Measurements from ENCODE around the gene POLN.
"Not testable (repeated sequence)": the region's sequence is repeated elsewhere in the genome, so short reads cannot be mapped to it uniquely, and the experiment has no call there.

Gene POLN

GRCh38 chr4:2212831-2213230 lies 29.1 kb downstream of the POLN start:
- no peak for DNase-seq

- DNase-seq: not testable (repeated sequence)
Observed at GRCh38 chr4:2202789-2203188, 39.1 kb downstream of the POLN start.

DNA sequence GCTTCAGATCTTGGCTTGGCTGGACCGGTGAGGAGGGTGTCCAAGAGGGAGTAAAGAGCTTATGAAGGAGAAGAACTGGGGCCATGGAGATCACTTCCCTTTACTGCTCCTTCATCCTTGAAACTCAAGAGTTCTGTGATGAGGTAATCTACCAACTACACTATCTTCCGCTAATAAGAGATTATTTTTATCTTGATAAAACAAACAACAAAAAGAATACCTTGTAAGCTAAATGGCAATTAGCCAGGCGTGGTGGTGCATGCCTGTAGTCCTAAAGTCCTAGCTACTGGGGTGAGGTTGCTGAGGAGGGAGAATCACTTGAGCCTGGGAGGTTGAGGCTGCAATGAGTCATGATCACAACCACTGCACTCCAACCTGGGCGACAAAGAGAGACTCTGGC lies 47.4 kb downstream of the POLN start:
- DNase-seq: no peak

GRCh38 chr4:2193326-2193725 lies 48.6 kb downstream of the POLN start:
- no peak for DNase-seq

- DNase-seq: no peak
Observed at GRCh38 chr4:2186865-2187172, 55.1 kb downstream of the POLN start.

- DNase-seq: no peak
Observed at GRCh38 chr4:2186133-2186864, 55.6 kb downstream of the POLN start.

- no peak for DNase-seq
Observed at GRCh38 chr4:2183394-2183793, 58.5 kb downstream of the POLN start.

- DNase-seq: no peak
Observed at GRCh38 chr4:2182994-2183393, 58.9 kb downstream of the POLN start.

GRCh38 chr4:2180410-2180809 lies 61.5 kb downstream of the POLN start:
- DNase-seq: no peak

DNA sequence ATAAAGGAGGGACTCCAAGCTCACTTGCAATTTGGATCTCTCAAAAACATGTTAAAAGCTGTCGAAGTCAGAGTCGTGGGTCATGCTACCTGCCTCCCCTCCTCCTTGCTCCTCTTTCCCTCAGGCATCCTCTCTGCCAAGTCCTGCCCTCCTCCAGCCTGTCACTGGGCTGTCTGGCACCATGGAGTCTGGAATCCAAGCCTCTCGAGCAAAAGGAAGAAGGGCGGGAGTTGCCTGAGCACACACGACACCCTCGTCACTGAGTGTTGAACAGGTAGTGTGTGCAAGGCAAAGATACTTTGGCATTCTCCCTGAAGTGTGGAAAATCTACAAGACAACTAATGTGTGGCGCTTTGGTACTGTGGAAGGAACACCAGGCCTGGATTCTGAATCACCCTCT lies 62.2 kb downstream of the POLN start:
- DNase-seq: no peak

GRCh38 chr4:2178986-2179385 lies 62.9 kb downstream of the POLN start:
- no peak for DNase-seq

GRCh38 chr4:2177443-2178093 lies 64.4 kb downstream of the POLN start:
- DNase-seq: no peak

DNA sequence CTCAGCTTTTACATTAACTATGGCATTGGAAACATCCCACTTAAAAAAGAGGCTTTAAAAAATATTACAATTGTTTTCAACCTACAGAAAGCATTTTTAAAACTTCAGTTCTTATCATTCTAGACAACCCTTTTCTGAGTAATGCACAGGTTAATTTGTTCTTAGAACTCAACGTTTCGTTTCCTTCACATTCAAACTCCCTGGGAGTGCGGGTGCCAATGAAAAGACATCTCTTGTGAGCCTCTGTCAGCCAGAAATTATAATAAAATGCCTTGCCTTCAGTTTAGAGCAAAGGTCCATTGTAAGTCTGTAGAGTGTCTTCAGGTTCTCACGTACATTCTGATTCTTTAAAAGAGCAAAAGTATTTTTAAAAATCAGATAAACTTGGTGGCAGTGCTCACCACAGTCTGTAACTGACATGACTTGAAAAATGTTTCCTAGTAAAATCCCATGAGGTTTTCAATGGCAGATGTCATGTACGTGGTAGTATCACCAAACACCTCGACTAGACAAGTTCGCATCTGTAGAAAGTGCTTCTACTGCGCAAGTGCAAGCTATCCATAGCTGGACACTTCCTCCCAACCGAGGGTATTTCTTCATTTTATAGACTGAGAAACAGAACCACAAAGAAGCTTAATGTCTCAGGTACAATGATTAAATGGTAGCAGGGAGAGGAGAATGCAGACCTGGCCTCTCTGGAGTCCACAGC lies 65.8 kb downstream of the POLN start:
- DNase-seq: no peak

- no peak for DNase-seq
Observed at GRCh38 chr4:2174061-2174460, 67.9 kb downstream of the POLN start.

DNA sequence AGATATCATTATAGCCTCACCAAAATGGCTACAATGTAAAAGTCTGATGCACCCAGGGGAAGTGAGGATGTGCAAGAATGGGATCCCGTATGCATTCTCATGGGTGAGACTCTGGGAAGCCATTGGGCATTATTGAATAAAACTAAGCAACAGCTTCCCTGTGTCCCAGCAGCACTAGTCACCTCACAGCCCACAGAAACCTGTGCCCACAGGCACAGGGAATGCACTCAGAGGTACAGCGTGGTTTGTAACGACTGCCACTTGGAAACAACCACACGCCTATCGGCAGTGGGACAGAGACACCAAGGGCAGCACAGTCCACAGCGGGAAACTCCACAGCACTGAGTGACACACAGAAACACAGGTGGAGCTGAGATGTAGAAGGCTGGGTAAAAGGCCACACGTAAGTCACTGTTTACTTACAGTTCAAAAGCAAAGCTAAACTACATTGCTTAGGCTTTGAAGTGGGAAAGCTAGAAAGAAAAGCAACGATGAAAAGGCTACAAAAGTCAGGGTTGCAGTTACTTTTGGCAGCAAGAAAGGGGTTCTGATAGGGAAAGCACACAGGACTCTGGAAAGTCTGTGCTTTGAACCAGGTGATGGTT lies 69.2 kb downstream of the POLN start:
- no peak for DNase-seq

- DNase-seq: no peak
Observed at GRCh38 chr4:2172161-2172560, 69.8 kb downstream of the POLN start.

DNA sequence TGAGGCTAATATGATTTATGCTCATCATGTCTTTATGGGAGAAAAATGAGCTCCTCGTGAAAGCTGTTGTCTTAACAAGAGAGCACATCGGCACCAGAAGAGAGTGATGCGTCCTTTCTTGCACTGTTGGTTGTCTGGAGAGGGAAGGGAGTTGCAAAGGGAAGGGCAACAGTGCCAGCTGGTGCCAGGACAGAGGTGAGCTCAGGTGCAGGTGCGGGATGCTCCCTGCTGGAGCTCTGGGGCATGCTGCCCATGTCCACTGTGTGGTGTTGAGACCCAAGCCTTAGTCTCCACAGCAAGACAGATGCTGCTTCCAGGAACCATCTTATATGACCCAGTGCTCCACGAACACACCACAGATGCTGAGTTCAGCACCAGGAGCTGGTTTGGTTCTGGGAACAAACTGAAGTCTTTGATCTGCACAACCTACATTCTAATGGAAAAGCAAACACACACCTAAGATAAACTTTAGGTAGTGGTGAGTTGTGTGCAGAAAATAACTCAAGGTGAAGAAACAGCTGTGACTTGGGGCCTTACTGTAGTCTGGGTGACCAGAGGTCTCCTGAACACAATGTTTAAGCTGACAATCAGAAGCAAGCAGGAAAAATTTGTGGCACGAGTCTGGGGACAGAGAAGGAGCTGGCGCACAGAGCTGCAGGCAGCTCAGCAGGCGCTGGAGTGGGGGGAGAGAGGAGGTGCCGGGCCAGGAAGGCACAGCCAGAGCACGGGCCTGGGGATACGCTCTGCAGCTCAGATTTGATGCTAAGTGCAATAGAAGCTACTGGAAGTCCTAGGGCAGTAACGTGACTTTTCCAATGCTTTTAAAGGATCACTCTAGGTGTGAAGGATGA lies 73.2 kb downstream of the POLN start:
- no peak for DNase-seq

DNA sequence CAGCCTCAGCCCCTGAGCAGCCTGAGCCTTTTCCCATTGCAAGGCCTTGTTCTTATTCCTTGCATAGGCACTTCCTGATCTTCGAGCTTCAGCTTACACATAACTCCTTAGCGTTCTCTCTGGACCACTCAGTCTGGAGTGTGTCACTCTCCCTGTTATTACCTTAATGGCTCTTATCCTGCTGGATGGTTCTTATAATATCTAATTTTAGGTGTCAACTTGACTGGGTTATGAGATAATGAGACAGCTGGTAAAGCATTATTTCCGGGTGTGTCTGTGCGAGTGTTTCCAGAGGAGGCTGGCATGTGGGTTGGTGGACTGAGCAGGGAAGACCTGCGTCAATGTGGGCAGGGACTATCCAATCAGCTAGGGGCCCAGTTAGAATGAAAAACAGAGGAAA lies 75.7 kb downstream of the POLN start:
- DNase-seq: no peak

- no peak for DNase-seq
Observed at GRCh38 chr4:2165391-2165790, 76.5 kb downstream of the POLN start.

- DNase-seq: no peak
Observed at GRCh38 chr4:2163311-2163821, 78.6 kb downstream of the POLN start.

DNA sequence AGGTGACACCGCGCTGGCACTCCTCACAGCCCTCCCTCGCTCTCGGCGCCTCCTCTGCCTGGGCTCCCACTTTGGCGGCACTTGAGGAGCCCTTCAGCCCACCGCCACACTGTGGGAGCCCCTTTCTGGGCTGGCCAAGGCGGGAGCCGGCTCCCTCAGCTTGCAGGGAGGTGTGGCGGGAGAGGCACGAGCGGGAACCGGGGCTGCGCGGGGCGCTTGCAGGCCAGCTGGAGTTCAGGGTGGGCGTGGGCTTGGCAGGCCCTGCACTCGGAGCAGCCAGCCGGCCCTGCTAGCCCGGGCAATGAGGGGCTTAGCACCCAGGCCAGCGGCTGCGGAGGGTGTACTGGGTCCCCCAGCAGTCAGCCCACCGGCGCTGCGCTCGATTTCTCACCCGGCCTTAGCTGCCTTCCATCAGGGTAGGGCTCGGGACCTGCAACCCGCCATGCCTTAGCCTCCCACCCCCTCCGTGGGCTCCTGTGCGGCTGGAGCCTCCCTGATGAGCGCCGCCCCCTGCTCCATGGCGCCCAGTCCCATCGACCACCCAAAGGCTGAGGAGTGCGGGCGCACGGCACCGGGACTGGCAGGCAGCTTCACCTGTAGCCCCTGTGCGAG lies 80.7 kb downstream of the POLN start:
- not testable (repeated sequence) for DNase-seq

DNA sequence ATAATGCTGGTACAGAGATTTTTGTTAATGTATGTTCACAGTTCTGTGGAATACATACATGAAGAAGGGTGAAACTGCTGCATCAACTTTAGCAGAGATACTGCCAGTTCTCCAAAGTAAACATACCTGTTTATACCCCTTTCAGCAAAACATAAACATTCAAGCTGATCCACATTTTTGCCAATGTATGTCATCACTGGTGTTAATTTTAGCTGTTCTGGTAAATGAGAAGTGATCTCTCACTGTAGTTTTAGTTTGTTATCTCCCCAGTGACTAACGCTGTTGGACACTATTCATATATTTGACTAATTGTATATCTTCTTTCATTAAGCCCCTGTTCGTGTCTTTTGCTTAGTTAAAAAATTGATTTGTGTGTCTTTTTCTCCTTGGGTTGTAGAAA lies 82.0 kb downstream of the POLN start:
- DNase-seq: no peak

Measured in CD4-positive, alpha-beta T cell treated with Interleukin-15 for 1 hour (primary cell).